CD4-positive, alpha-beta memory T cell (primary cell): Measurements from ENCODE around the gene ZRANB1. TPM values are rescaled to one million over a fixed set of nuclear protein-coding genes. Genes with fewer than 3 reads are reported as not detected.

ENCODE experiments used
- CTCF ChIA-PET: fragments of 350-600 bp; sonication (Branson Sonifier 250); formaldehyde crosslinking; loops from one replicate; lab custom pipeline; 2021; ENCODE audit warnings: inconsistent platforms; ENCODE audit not compliant: partially characterized antibody; lab: Charles Lee
- POLR2A ChIA-PET: fragments of 350-600 bp; sonication (Branson Sonifier 250); formaldehyde crosslinking; loops from one replicate; lab custom pipeline; 2021; ENCODE audit not compliant: partially characterized antibody; lab: Charles Lee
- DNase-seq, 5 donors: peaks; one replicate each; pipeline versions ENCODE4 v3.0.0 to v3.0.0-alpha.2; 2020 to 2022; ENCODE audit warnings: mixed read lengths in 1 of 5
- H3K27ac ChIP-seq: one replicate; pipeline ENCODE4 v1.7.0; 2013; ENCODE audit warnings: low read depth, low read length
- H3K27me3 ChIP-seq: 2 replicates; pipeline ENCODE4 v1.7.0; 2013; ENCODE audit warnings: mild to moderate bottlenecking, low read length, moderate library complexity; ENCODE audit not compliant: insufficient read depth
- H3K36me3 ChIP-seq: 2 replicates; pipeline ENCODE4 v1.7.0; 2013; ENCODE audit warnings: mild to moderate bottlenecking, low read length, moderate library complexity; ENCODE audit not compliant: insufficient read depth
- H3K4me1 ChIP-seq: 2 replicates; pipeline ENCODE4 v1.7.0; 2013; ENCODE audit warnings: mild to moderate bottlenecking, low read length, moderate library complexity; ENCODE audit not compliant: insufficient read depth
- H3K4me3 ChIP-seq, 2 donors: one replicate each; pipeline ENCODE4 v1.7.0; 2013; ENCODE audit warnings: low read length in 2 of 2, mild to moderate bottlenecking in 1 of 2
- H3K9me3 ChIP-seq, 2 donors: one replicate each; pipeline ENCODE4 v1.7.0; 2013; ENCODE audit warnings: low read length in 2 of 2, control low read depth in 1 of 2; ENCODE audit not compliant: control insufficient read depth in 1 of 2
- H3K27ac Mint-ChIP-seq, 7 donors: one replicate each; pipeline ENCODE4 v1.8.0; 2020 to 2021; ENCODE audit warnings: mixed read lengths in 7 of 7, mild to moderate bottlenecking in 6 of 7, inconsistent platforms in 3 of 7, moderate library complexity in 3 of 7
- H3K27me3 Mint-ChIP-seq, 2 donors: one replicate each; pipeline ENCODE4 v1.8.0; 2020 to 2021; ENCODE audit warnings: mixed read lengths in 2 of 2
- H3K36me3 Mint-ChIP-seq, 2 donors: one replicate each; pipeline ENCODE4 v1.8.0; 2020 to 2021; ENCODE audit warnings: mixed read lengths in 2 of 2, inconsistent platforms in 1 of 2, mild to moderate bottlenecking in 1 of 2
- H3K4me1 Mint-ChIP-seq, 4 donors: one replicate each; pipeline ENCODE4 v1.8.0; 2020 to 2021; ENCODE audit warnings: mixed read lengths in 4 of 4, mild to moderate bottlenecking in 1 of 4
- H3K4me3 Mint-ChIP-seq, 8 donors: one replicate each; pipeline ENCODE4 v1.8.0; 2020 to 2021; ENCODE audit warnings: mixed read lengths in 8 of 8, mild to moderate bottlenecking in 7 of 8, moderate library complexity in 6 of 8, inconsistent platforms in 3 of 8
- H3K9me3 Mint-ChIP-seq, 8 donors: one replicate each; pipeline ENCODE4 v1.8.0; 2020 to 2021; ENCODE audit warnings: mixed read lengths in 8 of 8, mild to moderate bottlenecking in 5 of 8, inconsistent platforms in 3 of 8, moderate library complexity in 1 of 8
- intact Hi-C: fragments of 100-400 bp; cut with micrococcal nuclease; formaldehyde crosslinking; loops from one replicate; pipeline ENCODE4 v1.15.1; 2023
- polyA plus RNA-seq, 2 donors: library from polyadenylated mRNA; unstranded; fragments of 300-500 nt; fragmentation: Illumina TruSeq; gene quantifications; one replicate each; pipeline ENCODE4 v1.2.3, GENCODE V29; 2021
- total RNA-seq, 2 experiments: library from RNA; stranded (reverse); gene quantifications; one replicate each; pipeline ENCODE4 v1.2.3, GENCODE V29; 2021

The ZRANB1 gene
- total and polyA plus RNA-seq, 4 experiments from 2014 or later: 6.2 to 23.8 (median 16.4) TPM

DNA sequence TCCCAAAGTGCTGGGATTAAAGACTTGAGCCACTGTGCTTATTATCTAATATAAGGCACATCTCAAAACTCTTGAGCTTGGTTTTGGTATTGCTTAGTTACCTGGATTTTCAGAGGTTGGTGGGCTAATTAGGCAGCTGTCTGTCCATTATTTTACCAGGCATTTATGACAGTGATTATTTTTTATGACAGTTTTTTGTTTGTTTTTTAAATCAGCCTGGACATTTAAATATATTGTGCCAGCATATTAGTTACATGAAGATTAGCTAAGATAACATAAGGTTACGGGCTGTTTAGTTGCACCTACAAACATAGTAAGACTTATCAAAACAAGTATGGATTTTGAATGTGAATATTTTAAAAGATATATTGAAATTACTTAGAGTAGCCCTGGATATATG, 2.6 kb upstream of the ZRANB1 start:
- H3K27ac Mint-ChIP-seq: peak overlapping the region in 1 of 7 donors; percentile 22
- H3K9me3 Mint-ChIP-seq: no peaks in the 10 kb centered on the region
- peaks cover 54 to 78% (median 59%) of the 10 kb centered on the region in 4 donors for H3K4me1 Mint-ChIP-seq
- H3K4me3 ChIP-seq: no peak overlapping the region
- ChIA-PET POLR2A (interaction anchor here (2.4 kb wide), 1 partner anchor 23 kb away, joined by 7 read pairs; no protein-coding TSS in a partner anchor), CTCF (interaction anchor here (0.6 kb wide), 1 partner anchor 49 kb away, joined by 3 read pairs; no protein-coding TSS in a partner anchor)
- no peak overlapping the region for H3K4me3 Mint-ChIP-seq
- H3K36me3 ChIP-seq: no peaks in the 10 kb centered on the region
- peaks cover 13 to 20% of the 10 kb centered on the region in 2 donors for H3K36me3 Mint-ChIP-seq
- intact Hi-C loops: no loop called here
- H3K27me3 ChIP-seq: no peaks in the 10 kb centered on the region
- DNase-seq: no peak
- H3K9me3 ChIP-seq: no peaks in the 10 kb centered on the region
- H3K4me1 ChIP-seq: peaks cover 20% of the 10 kb centered on the region
- no peaks in the 10 kb centered on the region for H3K27me3 Mint-ChIP-seq
- H3K27ac ChIP-seq: no peak overlapping the region

DNA sequence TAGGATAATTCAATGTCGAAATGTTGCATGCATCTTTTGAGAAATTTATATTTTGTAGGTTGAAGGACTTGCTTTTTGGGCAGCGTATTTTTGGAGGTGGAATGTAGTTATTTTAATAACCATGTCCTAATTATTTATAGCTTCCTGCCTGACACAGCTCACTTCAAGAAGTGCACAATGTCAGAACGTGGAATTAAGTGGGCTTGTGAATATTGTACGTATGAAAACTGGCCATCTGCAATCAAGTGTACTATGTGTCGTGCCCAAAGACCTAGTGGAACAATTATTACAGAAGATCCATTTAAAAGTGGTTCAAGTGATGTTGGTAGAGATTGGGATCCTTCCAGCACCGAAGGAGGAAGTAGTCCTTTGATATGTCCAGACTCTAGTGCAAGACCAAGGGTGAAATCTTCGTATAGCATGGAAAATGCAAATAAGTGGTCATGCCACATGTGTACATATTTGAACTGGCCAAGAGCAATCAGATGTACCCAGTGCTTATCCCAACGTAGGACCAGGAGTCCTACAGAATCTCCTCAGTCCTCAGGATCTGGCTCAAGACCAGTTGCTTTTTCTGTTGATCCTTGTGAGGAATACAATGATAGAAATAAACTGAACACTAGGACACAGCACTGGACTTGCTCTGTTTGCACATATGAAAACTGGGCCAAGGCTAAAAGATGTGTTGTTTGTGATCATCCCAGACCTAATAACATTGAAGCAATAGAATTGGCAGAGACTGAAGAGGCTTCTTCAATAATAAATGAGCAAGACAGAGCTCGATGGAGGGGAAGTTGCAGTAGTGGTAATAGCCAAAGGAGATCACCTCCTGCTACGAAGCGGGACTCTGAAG, 620 bp downstream of the ZRANB1 start:
- H3K9me3 Mint-ChIP-seq: no peaks in the 10 kb centered on the region
- DNase-seq: no peak
- H3K27me3 Mint-ChIP-seq: no peaks in the 10 kb centered on the region
- ChIA-PET CTCF (no interaction called here), POLR2A (interaction anchor here (1.2 kb wide), 1 partner anchor 26 kb away, joined by 4 read pairs; no protein-coding TSS in a partner anchor)
- H3K4me3 ChIP-seq: no peak overlapping the region
- H3K27ac ChIP-seq: no peak overlapping the region
- no peak overlapping the region for H3K27ac Mint-ChIP-seq
- H3K4me1 ChIP-seq: peaks cover 11% of the 10 kb centered on the region
- H3K4me3 Mint-ChIP-seq: peak overlapping the region in 3 of 8 donors; percentile 7 to 55 (median 18)
- H3K9me3 ChIP-seq: no peaks in the 10 kb centered on the region
- intact Hi-C loops: no loop called here
- H3K36me3 Mint-ChIP-seq: peaks cover 15 to 29% of the 10 kb centered on the region in 2 donors
- H3K4me1 Mint-ChIP-seq: peaks cover 48 to 77% (median 55%) of the 10 kb centered on the region in 4 donors
- H3K36me3 ChIP-seq: no peaks in the 10 kb centered on the region
- no peaks in the 10 kb centered on the region for H3K27me3 ChIP-seq

DNA sequence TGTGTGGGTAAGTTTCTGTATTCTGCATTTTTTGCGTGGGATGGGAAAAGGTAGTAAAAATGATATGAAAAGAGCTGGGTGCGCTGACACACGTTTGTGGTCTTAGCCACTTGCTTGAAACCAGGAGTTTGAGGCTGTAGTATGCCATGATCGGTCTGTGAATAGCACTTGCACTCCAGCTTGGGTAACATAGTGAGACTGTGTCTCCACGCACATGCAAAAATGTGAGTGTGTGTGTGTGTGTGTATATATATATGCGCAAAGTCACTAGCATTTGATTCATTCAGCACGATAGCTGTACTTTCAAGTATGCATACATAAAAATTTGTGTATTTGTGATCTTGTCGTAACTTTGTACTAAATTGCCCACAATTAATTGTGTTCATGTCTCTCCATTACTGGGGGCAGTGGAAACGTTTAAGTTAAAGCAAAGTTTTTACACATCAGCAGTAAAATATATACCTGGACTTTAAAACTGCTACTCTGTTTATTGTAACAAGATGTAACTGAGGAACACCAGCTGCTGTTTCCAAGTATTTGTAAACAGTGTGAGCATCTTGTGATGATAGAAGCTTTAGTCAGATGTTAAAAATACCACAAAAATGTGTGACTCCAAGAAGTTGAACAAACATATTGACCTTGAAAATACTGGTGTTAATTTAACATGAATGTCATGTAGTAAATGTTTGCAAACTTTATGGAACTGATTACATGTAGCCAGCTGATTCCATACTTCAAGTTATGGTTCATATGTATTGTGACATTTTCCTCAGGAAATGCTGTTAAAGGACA, 1.6 kb downstream of the ZRANB1 start:
- Histone ChIP-seq H3K9me3 (no peaks in the 10 kb centered on the region), H3K4me1 (peaks cover 11% of the 10 kb centered on the region), H3K27ac (no peak overlapping the region), H3K27me3 (no peaks in the 10 kb centered on the region), H3K4me3 (no peak overlapping the region), H3K36me3 (no peaks in the 10 kb centered on the region)
- CTCF ChIA-PET: no interaction called here
- H3K27ac Mint-ChIP-seq: peak overlapping the region in 2 of 7 donors; percentile 20 to 61
- POLR2A ChIA-PET: interaction anchor here (1.2 kb wide), 1 partner anchor 27 kb away, joined by 4 read pairs; no protein-coding TSS in a partner anchor
- no peak for DNase-seq
- no peaks in the 10 kb centered on the region for H3K27me3 Mint-ChIP-seq
- no peaks in the 10 kb centered on the region for H3K9me3 Mint-ChIP-seq
- intact Hi-C loops: no loop called here
- peaks cover 24 to 39% of the 10 kb centered on the region in 2 donors for H3K36me3 Mint-ChIP-seq
- H3K4me1 Mint-ChIP-seq: peaks cover 52 to 78% (median 57%) of the 10 kb centered on the region in 4 donors
- H3K4me3 Mint-ChIP-seq: peak overlapping the region in 3 of 8 donors; percentile 7 to 55 (median 7)

- Histone ChIP-seq H3K4me1 (peaks cover 11% of the 10 kb centered on the region), H3K36me3 (no peaks in the 10 kb centered on the region), H3K4me3 (no peak overlapping the region), H3K9me3 (no peaks in the 10 kb centered on the region), H3K27me3 (no peaks in the 10 kb centered on the region), H3K27ac (no peak overlapping the region)
- Mint-ChIP-seq H3K9me3 (no peaks in the 10 kb centered on the region), H3K27ac (peak overlapping the region in 1 of 7 donors; percentile 66), H3K4me1 (peaks cover 50 to 76% (median 60%) of the 10 kb centered on the region in 4 donors), H3K27me3 (no peaks in the 10 kb centered on the region), H3K36me3 (peaks cover 32 to 48% of the 10 kb centered on the region in 2 donors), H3K4me3 (peak overlapping the region in 2 of 8 donors; percentile 2 to 44)
- CTCF ChIA-PET: no interaction called here
- POLR2A ChIA-PET: interaction anchor here (0.6 kb wide), 1 partner anchor 461 kb away, joined by 3 read pairs; no protein-coding TSS in a partner anchor
- intact Hi-C loops: no loop called here
- no peak for DNase-seq
These were observed 3.1 kb downstream of the ZRANB1 start for GRCh38 chr10:124944982-124945381.

DNA sequence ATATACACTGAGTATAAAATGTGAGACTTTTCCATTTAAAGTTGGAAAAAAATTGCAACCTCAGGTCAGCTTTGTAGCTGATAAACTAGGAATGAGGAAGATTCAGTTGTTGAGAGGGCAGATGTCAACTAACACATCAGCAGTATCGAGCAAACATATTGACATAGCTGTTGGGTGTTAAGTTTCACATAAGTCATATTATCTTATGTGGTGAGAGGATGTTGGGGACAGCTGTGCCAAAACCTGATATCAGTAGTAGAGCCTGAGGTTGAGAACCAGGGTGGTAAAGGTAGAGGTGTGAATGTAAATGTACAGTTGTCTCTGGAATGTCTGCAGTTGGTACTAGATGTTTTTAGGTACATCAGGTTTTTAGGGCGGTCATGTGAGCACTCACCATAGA, 5.0 kb downstream of the ZRANB1 start:
- CTCF ChIA-PET: no interaction called here
- Mint-ChIP-seq H3K4me3 (no peak overlapping the region), H3K27me3 (no peaks in the 10 kb centered on the region)

DNA sequence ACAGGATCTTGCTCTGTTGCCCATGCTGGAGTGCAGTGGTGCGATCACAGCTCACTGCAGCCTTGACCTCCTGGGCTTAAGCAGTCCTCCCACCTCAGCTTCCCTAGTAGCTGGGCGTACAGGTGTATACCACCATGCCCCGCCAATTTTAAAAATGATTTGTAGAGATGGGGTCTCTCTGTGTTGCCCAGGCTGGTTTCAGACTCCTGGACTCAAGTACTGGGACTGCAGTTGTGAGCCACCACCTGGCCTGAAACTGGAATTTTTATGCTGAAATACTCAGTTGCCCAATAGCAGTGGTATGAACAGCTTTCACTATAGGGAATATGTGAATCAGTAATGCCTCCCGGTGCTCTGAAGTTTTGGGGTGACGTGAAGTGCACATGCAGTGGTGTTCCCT, 7.6 kb downstream of the ZRANB1 start:
- no peaks in the 10 kb centered on the region for H3K9me3 ChIP-seq
- Mint-ChIP-seq H3K27ac (no peak overlapping the region), H3K36me3 (peaks cover 29 to 40% of the 10 kb centered on the region in 2 donors), H3K4me3 (no peak overlapping the region), H3K9me3 (no peaks in the 10 kb centered on the region), H3K27me3 (no peaks in the 10 kb centered on the region), H3K4me1 (peaks cover 33 to 53% (median 43%) of the 10 kb centered on the region in 4 donors)
- ChIA-PET POLR2A (no interaction called here), CTCF (no interaction called here)
- no peak for DNase-seq
- intact Hi-C loops: no loop called here
- H3K4me1 ChIP-seq: peaks cover 4% of the 10 kb centered on the region
- H3K36me3 ChIP-seq: no peaks in the 10 kb centered on the region
- no peaks in the 10 kb centered on the region for H3K27me3 ChIP-seq
- H3K27ac ChIP-seq: no peak overlapping the region
- H3K4me3 ChIP-seq: no peak overlapping the region

More for the DNA sequence above, 5.0 kb downstream of the ZRANB1 start:
- peaks cover 33 to 47% of the 10 kb centered on the region in 2 donors for H3K36me3 Mint-ChIP-seq
- H3K27ac ChIP-seq: no peak overlapping the region
- no peak overlapping the region for H3K4me3 ChIP-seq
- peak overlapping the region in 1 of 7 donors; percentile 38 for H3K27ac Mint-ChIP-seq
- intact Hi-C loops: no loop called here
- DNase-seq: no peak
- H3K4me1 Mint-ChIP-seq: peaks cover 44 to 64% (median 54%) of the 10 kb centered on the region in 4 donors
- H3K9me3 Mint-ChIP-seq: no peaks in the 10 kb centered on the region
- H3K27me3 ChIP-seq: no peaks in the 10 kb centered on the region
- POLR2A ChIA-PET: no interaction called here
- H3K4me1 ChIP-seq: peaks cover 11% of the 10 kb centered on the region
- H3K9me3 ChIP-seq: no peaks in the 10 kb centered on the region
- H3K36me3 ChIP-seq: no peaks in the 10 kb centered on the region

DNA sequence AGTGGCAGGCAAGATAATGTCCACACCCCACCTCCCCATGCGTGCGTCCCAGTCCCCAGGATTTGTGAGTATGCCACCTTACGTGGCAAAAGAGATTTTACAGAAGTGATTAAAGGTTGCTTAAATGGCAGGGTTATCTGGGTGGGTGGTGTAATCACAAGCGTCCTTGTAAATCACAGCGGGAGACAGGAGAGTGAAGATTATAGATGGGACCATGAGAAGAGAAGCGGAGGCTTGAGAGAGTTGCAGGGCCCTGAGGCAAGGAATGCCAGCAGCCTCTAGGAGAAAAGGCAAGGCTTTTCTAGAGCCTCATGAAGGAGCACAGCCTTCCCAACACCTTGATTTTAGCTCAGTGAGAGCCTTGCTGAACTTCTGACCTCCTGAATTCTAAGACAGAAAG, 10.2 kb downstream of the ZRANB1 start:
- H3K27ac Mint-ChIP-seq: no peak overlapping the region
- DNase-seq: no peak
- Histone ChIP-seq H3K27ac (no peak overlapping the region), H3K4me3 (no peak overlapping the region), H3K36me3 (no peaks in the 10 kb centered on the region), H3K27me3 (no peaks in the 10 kb centered on the region), H3K4me1 (peaks cover 3% of the 10 kb centered on the region), H3K9me3 (no peaks in the 10 kb centered on the region)
- no peaks in the 10 kb centered on the region for H3K27me3 Mint-ChIP-seq
- peak overlapping the region in 1 of 8 donors; percentile 45 for H3K4me3 Mint-ChIP-seq
- H3K4me1 Mint-ChIP-seq: peaks cover 28 to 48% (median 41%) of the 10 kb centered on the region in 4 donors
- peaks cover 29 to 37% of the 10 kb centered on the region in 2 donors for H3K36me3 Mint-ChIP-seq
- CTCF ChIA-PET: no interaction called here
- POLR2A ChIA-PET: no interaction called here
- H3K9me3 Mint-ChIP-seq: no peaks in the 10 kb centered on the region
- intact Hi-C loops: no loop called here
